SU-DHL-6 (cell line): ENCODE data around the gene APPL1.

Source experiments
- H2AFZ ChIP-seq: fragments of 200-600 bp; sonication (generic); 2 replicates; pipeline ENCODE4 v1.6.1; 2014; ENCODE audit warnings: low read depth, mild to moderate bottlenecking, moderate library complexity, mixed read lengths, antibody characterized with exemption, low read length; ENCODE audit not compliant: severe bottlenecking
- H3F3A ChIP-seq: fragments of 200-600 bp; shearing (Covaris generic); 2 replicates; pipeline ENCODE4 v1.6.0; 2016; ENCODE audit warnings: antibody characterized with exemption, mild to moderate bottlenecking; ENCODE audit not compliant: insufficient read depth
- H3K27ac ChIP-seq: fragments of 200-600 bp; sonication (generic); 2 replicates; pipeline ENCODE4 v1.5.1; 2016; ENCODE audit warnings: low read depth, mild to moderate bottlenecking, low read length, moderate library complexity, mixed read lengths
- H3K27me3 ChIP-seq: fragments of 200-600 bp; sonication (generic), shearing (Covaris generic); 2 replicates; pipeline ENCODE4 v1.6.0; 2014; ENCODE audit warnings: mild to moderate bottlenecking, low read length
- H3K36me3 ChIP-seq: fragments of 200-600 bp; sonication (generic); 2 replicates; pipeline ENCODE4 v1.6.1; 2014; ENCODE audit warnings: mild to moderate bottlenecking, low read length, mixed read lengths
- H3K4me2 ChIP-seq: fragments of 300-600, 200-600 bp; shearing (Covaris generic), sonication (generic); 2 replicates; pipeline ENCODE4 v1.6.0; 2014; ENCODE audit warnings: low read length, low read depth, mild to moderate bottlenecking; ENCODE audit not compliant: poor library complexity, severe bottlenecking
- H3K4me3 ChIP-seq: fragments of 200-600 bp; sonication (generic); 2 replicates; pipeline ENCODE4 v1.5.1; 2014; ENCODE audit warnings: antibody characterized with exemption, low read length, mild to moderate bottlenecking, mixed read lengths; ENCODE audit not compliant: insufficient read depth, poor library complexity, severe bottlenecking
- H3K79me2 ChIP-seq: fragments of 200-600 bp; sonication (generic); 2 replicates; pipeline ENCODE4 v1.6.1; 2014; ENCODE audit warnings: mild to moderate bottlenecking, low read length, moderate library complexity; ENCODE audit not compliant: insufficient read depth
- H3K9ac ChIP-seq: fragments of 200-600 bp; sonication (generic); 2 replicates; pipeline ENCODE4 v1.7.0; 2014; ENCODE audit warnings: mild to moderate bottlenecking, low read length
- H3K9me2 ChIP-seq: fragments of 200-600 bp; sonication (generic); replicated peaks from 2 replicates; pipeline ENCODE4 v1.6.1; 2014; ENCODE audit warnings: low read length; ENCODE audit not compliant: insufficient read depth
- H3K9me3 ChIP-seq: fragments of 200-600 bp; sonication (generic); 2 replicates; pipeline ENCODE4 v1.6.1; 2014; ENCODE audit warnings: low read length, mixed read lengths; ENCODE audit not compliant: insufficient read depth
- H4K20me1 ChIP-seq: fragments of 200-600 bp; sonication (generic); 2 replicates; pipeline ENCODE4 v1.6.1; 2014; ENCODE audit warnings: low read depth, mild to moderate bottlenecking, antibody characterized with exemption, low read length, moderate library complexity, mixed read lengths
- EZH2phosphoT487 ChIP-seq: fragments of 200-600 bp; sonication (generic), shearing (Covaris generic); conservative IDR thresholded peaks from 2 replicates; pipeline ENCODE4 v1.6.1; 2018; ENCODE audit warnings: mild to moderate bottlenecking, antibody characterized with exemption, low read length, moderate library complexity, mixed read lengths
- TF ChIP-seq, protein P1 (sequence below): fragments of 200-600 bp; sonication (generic); IDR thresholded peaks from one replicate; pipeline ENCODE4 v1.5.1; 2017; ENCODE audit warnings: antibody characterized with exemption, mild to moderate bottlenecking, low read length, moderate library complexity; ENCODE audit not compliant: insufficient read depth, poor library complexity, severe bottlenecking

Gene APPL1

DNA sequence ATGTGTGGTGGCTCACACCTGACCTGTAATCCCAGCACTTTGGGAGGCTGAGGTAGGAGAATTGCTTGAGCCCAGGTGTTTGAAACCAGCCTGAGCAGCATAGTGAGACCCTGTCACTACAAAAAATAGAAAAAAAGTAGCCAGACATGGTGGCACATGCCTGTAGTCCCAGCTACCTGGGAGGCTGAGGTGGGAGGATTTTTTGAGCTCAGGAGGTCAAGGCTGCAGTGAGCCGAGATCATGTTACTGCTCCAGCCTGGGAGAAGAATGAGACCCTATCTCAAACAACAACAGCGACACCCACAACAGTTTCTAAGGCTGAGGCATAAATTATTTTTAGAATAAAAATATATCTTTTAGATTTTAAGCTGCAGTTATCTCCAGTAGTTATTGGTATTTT, 6.3 kb downstream of the APPL1 start:
- no peak overlapping the region for H3K4me2 ChIP-seq
- peaks cover 26% of the 10 kb centered on the region for H3F3A ChIP-seq
- H3K9me3 ChIP-seq = no peaks in the 10 kb centered on the region
- no peaks in the 10 kb centered on the region for H4K20me1 ChIP-seq
- no peaks in the 10 kb centered on the region for H3K27me3 ChIP-seq
- TF ChIP-seq, protein P1, sequence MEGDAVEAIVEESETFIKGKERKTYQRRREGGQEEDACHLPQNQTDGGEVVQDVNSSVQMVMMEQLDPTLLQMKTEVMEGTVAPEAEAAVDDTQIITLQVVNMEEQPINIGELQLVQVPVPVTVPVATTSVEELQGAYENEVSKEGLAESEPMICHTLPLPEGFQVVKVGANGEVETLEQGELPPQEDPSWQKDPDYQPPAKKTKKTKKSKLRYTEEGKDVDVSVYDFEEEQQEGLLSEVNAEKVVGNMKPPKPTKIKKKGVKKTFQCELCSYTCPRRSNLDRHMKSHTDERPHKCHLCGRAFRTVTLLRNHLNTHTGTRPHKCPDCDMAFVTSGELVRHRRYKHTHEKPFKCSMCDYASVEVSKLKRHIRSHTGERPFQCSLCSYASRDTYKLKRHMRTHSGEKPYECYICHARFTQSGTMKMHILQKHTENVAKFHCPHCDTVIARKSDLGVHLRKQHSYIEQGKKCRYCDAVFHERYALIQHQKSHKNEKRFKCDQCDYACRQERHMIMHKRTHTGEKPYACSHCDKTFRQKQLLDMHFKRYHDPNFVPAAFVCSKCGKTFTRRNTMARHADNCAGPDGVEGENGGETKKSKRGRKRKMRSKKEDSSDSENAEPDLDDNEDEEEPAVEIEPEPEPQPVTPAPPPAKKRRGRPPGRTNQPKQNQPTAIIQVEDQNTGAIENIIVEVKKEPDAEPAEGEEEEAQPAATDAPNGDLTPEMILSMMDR = no peak
- no peak for TF ChIP-seq EZH2phosphoT487
- H3K9me2 ChIP-seq = no peaks in the 10 kb centered on the region
- peaks cover 24% of the 10 kb centered on the region for H3K36me3 ChIP-seq
- H2AFZ ChIP-seq = no peak overlapping the region
- peaks cover 68% of the 10 kb centered on the region for H3K79me2 ChIP-seq
- no peak overlapping the region for H3K9ac ChIP-seq
- no peak overlapping the region for H3K4me3 ChIP-seq
- peak overlapping the region; percentile 0; the same call in 1 of the 2 replicates for H3K27ac ChIP-seq

DNA sequence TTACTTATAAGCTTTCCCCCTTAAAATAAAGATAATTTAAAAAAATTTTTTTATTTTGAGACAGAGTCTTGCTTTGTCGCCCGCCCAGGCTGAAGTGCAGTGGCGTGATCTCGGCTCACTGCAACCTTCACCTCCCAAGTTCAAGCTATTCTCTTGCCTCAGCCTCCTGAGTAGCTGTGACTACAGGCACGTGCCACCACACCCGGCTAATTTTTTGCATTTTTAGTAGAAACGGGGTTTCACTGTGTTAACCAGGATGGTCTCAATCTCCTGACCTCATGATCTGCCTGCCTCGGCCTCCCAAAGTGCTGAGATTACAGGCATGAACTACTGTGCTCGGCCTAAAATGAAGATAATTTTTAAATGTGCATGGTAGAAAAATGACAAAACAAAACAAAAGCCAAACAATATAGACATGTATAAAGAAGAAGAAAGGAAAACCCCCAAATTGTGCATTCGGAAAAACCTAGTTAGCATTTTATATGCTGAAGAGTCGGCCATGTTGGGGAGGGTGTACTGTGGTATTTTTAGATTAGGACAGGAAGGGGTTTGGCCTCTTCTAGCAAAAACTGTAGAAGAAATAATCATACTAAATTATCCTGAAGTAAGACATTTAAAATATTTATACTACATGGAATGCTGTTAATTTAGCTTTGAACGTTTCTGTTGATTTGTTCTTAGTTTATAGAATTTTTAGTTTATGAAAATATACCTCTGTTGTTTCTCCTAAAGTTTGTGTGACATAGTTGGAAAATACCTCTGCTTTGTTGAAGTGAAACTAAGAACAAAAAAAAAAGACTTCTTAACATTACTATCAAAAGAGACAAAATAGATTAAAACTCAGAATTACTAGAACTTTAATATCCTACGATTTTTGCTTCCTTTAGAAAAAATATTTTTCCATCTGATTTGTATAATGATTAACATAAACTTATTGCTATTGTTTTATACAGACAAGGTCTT, 7.4 kb downstream of the APPL1 start:
- Histone ChIP-seq H3K4me2 (peak overlapping the region; percentile 80), H2AFZ (peak overlapping the region; percentile 10), H3K9me2 (no peaks in the 10 kb centered on the region), H3K9me3 (no peaks in the 10 kb centered on the region), H3K79me2 (peaks cover 57% of the 10 kb centered on the region), H3K36me3 (peaks cover 32% of the 10 kb centered on the region), H3K27me3 (no peaks in the 10 kb centered on the region), H3K27ac (peak overlapping the region; percentile 76), H3F3A (peaks cover 21% of the 10 kb centered on the region), H4K20me1 (no peaks in the 10 kb centered on the region), H3K4me3 (peak overlapping the region; percentile 40), H3K9ac (peak overlapping the region; percentile 23)
- TF ChIP-seq, protein P1 = no peak
- TF ChIP-seq EZH2phosphoT487 = no peak

DNA sequence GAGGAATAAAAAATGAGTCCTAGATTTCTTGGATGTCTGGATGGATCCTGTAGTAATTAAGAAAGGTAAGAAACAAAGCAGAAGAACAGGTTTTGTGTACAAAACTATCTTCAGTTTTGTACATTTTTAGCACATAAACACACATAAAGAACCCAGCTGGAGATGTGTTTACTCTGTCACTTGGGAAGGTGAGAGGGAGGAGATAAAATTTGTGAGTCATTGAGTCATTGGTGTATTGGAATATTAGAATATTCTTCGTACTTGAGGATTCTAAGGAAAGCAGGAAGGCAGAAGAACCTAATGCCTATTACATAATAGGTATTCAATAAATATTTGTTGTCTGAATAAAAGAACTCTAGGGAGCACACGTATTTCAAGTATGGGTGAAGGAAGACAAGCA, 17.4 kb downstream of the APPL1 start:
- no peak overlapping the region for H2AFZ ChIP-seq
- TF ChIP-seq, protein P1 = no peak
- no peak for TF ChIP-seq EZH2phosphoT487
- H3K4me2 ChIP-seq = no peak overlapping the region
- peaks cover 53% of the 10 kb centered on the region for H3K36me3 ChIP-seq
- H3K9me2 ChIP-seq = no peaks in the 10 kb centered on the region
- H4K20me1 ChIP-seq = no peaks in the 10 kb centered on the region
- H3K27me3 ChIP-seq = no peaks in the 10 kb centered on the region
- no peak overlapping the region for H3K9ac ChIP-seq
- H3K27ac ChIP-seq = no peak overlapping the region
- no peak overlapping the region for H3K4me3 ChIP-seq
- 0 out of 2 replicates have a peak, but pooled peaks cover 3% of the 10 kb centered on the region for H3F3A ChIP-seq
- no peaks in the 10 kb centered on the region for H3K79me2 ChIP-seq
- H3K9me3 ChIP-seq = no peaks in the 10 kb centered on the region
